Hepatocyte (in vitro differentiated cells): ENCODE data around the gene RHOT1.

ENCODE experiments used
- EZH2 ChIP-seq: fragments of 200-600 bp; sonication (generic); IDR thresholded peaks from 2 replicates; pipeline ENCODE4 v1.6.1; 2016; ENCODE audit warnings: antibody characterized with exemption, mild to moderate bottlenecking, borderline replicate concordance
- EZH2phosphoT487 ChIP-seq: fragments of 200-600 bp; sonication (generic); IDR thresholded peaks from one replicate; pipeline ENCODE4 v1.6.1; 2018; ENCODE audit warnings: antibody characterized with exemption, mild to moderate bottlenecking, low read depth, moderate library complexity; ENCODE audit not compliant: unreplicated experiment, severe bottlenecking
- TF ChIP-seq, protein P1 (sequence below): fragments of 200-600 bp; sonication (generic); IDR thresholded peaks from 2 replicates; pipeline ENCODE4 v1.5.1; 2016; ENCODE audit warnings: antibody characterized with exemption, mild to moderate bottlenecking; ENCODE audit not compliant: poor library complexity

DNA sequence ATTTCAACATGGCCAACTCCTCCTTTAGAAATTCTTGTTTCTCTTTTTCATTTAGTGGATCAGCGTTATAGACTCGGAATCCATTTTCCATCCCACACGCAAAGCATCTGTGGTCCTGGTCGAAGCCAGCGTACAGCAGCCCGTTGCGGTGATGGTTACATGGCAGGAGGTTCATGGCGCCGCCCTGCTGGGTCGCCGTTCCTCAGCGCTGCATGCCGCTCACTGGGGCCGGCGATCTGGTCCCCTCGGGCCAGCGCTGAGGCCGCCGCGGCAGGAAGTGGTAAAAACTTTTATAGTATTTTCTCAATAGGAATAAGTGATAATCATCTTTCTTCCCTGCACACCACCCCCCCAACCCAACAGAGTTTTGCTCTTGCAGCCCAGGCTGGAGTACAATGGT, 29.9 kb upstream of the RHOT1 start:
- TF ChIP-seq, protein P1, sequence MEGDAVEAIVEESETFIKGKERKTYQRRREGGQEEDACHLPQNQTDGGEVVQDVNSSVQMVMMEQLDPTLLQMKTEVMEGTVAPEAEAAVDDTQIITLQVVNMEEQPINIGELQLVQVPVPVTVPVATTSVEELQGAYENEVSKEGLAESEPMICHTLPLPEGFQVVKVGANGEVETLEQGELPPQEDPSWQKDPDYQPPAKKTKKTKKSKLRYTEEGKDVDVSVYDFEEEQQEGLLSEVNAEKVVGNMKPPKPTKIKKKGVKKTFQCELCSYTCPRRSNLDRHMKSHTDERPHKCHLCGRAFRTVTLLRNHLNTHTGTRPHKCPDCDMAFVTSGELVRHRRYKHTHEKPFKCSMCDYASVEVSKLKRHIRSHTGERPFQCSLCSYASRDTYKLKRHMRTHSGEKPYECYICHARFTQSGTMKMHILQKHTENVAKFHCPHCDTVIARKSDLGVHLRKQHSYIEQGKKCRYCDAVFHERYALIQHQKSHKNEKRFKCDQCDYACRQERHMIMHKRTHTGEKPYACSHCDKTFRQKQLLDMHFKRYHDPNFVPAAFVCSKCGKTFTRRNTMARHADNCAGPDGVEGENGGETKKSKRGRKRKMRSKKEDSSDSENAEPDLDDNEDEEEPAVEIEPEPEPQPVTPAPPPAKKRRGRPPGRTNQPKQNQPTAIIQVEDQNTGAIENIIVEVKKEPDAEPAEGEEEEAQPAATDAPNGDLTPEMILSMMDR: no peak
- TF ChIP-seq EZH2: no peak
- no peak for TF ChIP-seq EZH2phosphoT487
